ENCODE results near the gene TRHDE.

GRCh38 chr12:72228424-72228823 lies 43.7 kb upstream of the TRHDE start:
- TF ChIP-seq ZFP30 (CRISPR knock-in tag; IDR thresholded peaks at IDR 0.05) (no peak), TSHZ2 (CRISPR knock-in tag; IDR thresholded peaks at IDR 0.05) (no peak), ZFP3 (CRISPR knock-in tag; IDR thresholded peaks at IDR 0.05) (no peak), RARB (CRISPR knock-in tag; IDR thresholded peaks at IDR 0.05) (no peak), ARNTL (CRISPR knock-in tag; IDR thresholded peaks at IDR 0.05; ENCODE audit: borderline replicate concordance, low read depth) (no peak), ZNF70 (CRISPR knock-in tag; IDR thresholded peaks at IDR 0.05) (no peak), PATZ1 (CRISPR knock-in tag; IDR thresholded peaks at IDR 0.05; ENCODE audit: borderline replicate concordance) (no peak), ISL1 (CRISPR knock-in tag; IDR thresholded peaks at IDR 0.05) (no peak), PPARA (CRISPR knock-in tag; IDR thresholded peaks at IDR 0.05; ENCODE audit: borderline replicate concordance) (no peak), CSRNP3 (CRISPR knock-in tag; IDR thresholded peaks at IDR 0.05) (no peak), POU6F1 (CRISPR knock-in tag; IDR thresholded peaks at IDR 0.05; ENCODE audit: borderline replicate concordance, low read depth) (no peak), CSDC2 (CRISPR knock-in tag; IDR thresholded peaks at IDR 0.05) (no peak), CREB5 (CRISPR knock-in tag; IDR thresholded peaks at IDR 0.05; ENCODE audit: low read depth) (no peak)
